Left lung (tissue), 10 donors: ENCODE measurements around the gene KLF1. TPM values are rescaled to one million over a fixed set of nuclear protein-coding genes. Genes with fewer than 3 reads are reported as not detected.
A peak's percentile ranks its signal among the peaks of the same experiment; 100 is the strongest.
"Not testable (repeated sequence)": the region's sequence is repeated elsewhere in the genome, so short reads cannot be mapped to it uniquely, and the experiment has no call there.

ENCODE experiments used
- ATAC-seq: fragments of 200-7000 bp; cut with Tn5 transposase; one replicate; pipeline ENCODE4 v1.9.1; 2020; ENCODE audit warnings: moderate library complexity
- DNase-seq, 4 donors: peaks; one replicate each; pipeline ENCODE4 v3.0.0-alpha.2; 2013 to 2020
- H3K27ac ChIP-seq, 2 donors: fragments of 200-600 bp; sonication (generic) in 1 of 2; one replicate each; pipeline versions ENCODE4 v1.5.0 to v1.8.0; 2020 to 2021
- H3K27me3 ChIP-seq, 2 donors: fragments of 200-600 bp; sonication (generic) in 1 of 2; one replicate each; pipeline versions ENCODE4 v1.5.0 to v1.8.0; 2020 to 2021
- H3K36me3 ChIP-seq, 2 donors: fragments of 200-600 bp; sonication (generic) in 1 of 2; one replicate each; pipeline versions ENCODE4 v1.5.0 to v1.8.0; 2020 to 2021
- H3K4me1 ChIP-seq, 2 donors: fragments of 200-600 bp; one replicate each; pipeline ENCODE4 v1.8.0; 2021
- H3K4me3 ChIP-seq, 2 donors: fragments of 200-600 bp; sonication (generic) in 1 of 2; one replicate each; pipeline versions ENCODE4 v1.5.0 to v1.8.0; 2020 to 2021; ENCODE audit warnings: mild to moderate bottlenecking in 1 of 2
- H3K9me3 ChIP-seq, 2 donors: fragments of 200-600 bp; sonication (generic) in 1 of 2; one replicate each; pipeline versions ENCODE4 v1.5.0 to v1.8.0; 2020 to 2021
- CTCF ChIP-seq, 2 donors: fragments of 200-600 bp; sonication (generic) in 1 of 2; IDR thresholded peaks; one replicate each; pipeline versions ENCODE4 v1.5.0 to v1.8.0; 2021; ENCODE audit warnings: antibody characterized with exemption in 2 of 2
- intact Hi-C, 2 donors: fragments of 100-400 bp; cut with DNase I; formaldehyde crosslinking; loops; one replicate each; pipeline versions ENCODE4 v1.11.2 to v1.14.2; 2022
- polyA plus RNA-seq, 6 donors: library from polyadenylated mRNA; unstranded; fragments of 120-200 nt; gene quantifications; one replicate each; pipeline ENCODE4 v1.2.1, GENCODE V29; 2013; ENCODE audit not compliant: insufficient read length in 6 of 6
- total RNA-seq, 2 donors: library from RNA; stranded (reverse); fragmentation: NEBNext Ultra II Directional; extraction: Animal tissue kit (Norgen Biotek cat#: 25700); gene quantifications; one replicate each; pipeline ENCODE4 v1.2.1, GENCODE V29; 2021
- donor health status: DM: no; HTN: yes; CAD: no.
- donor health status: DM: no; HTN: no; CAD: no.

The KLF1 gene
- total and polyA plus RNA-seq, 8 donors = 0.35 to 1.2 (median 0.60) TPM; not detected in 1

- H3K27me3 ChIP-seq = no peaks in the 10 kb centered on the region
- H3K4me1 ChIP-seq = peaks cover 0 to 15% of the 10 kb centered on the region in 2 donors
- no peak for ATAC-seq
- no peaks in the 10 kb centered on the region for H3K9me3 ChIP-seq
- H3K4me3 ChIP-seq = no peak overlapping the region
- no peak overlapping the region for H3K27ac ChIP-seq
- intact Hi-C loops = no loop called here
- peaks cover 0 to 41% of the 10 kb centered on the region in 2 donors for H3K36me3 ChIP-seq
- no peak for DNase-seq
- no peak for TF ChIP-seq CTCF (IDR thresholded peaks at IDR 0.05)
Measured at GRCh38 chr19:12921047-12921446, 34.0 kb upstream of the KLF1 start.

DNA sequence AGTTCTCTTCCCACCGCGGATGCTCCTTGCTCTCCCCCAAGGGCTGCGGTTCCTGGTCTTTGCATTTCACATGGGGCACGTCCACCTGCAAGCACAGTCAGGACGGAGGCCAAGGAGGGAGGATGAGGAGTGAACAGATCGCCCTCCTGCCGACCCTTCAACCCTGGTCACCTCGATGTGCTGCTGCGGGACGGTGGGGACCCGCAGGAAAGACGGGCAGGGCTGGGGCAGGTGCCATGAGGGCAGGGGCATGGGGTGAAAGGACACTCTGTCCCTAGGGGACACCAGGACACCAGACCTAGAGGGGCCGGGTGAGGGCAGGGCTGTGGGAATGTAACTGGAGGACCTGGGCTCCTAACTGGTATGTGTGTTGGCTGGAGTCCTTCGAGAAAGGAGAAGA, 31.3 kb upstream of the KLF1 start:
- H3K27ac ChIP-seq = no peak overlapping the region

GRCh38 chr19:12915860-12916259, 28.9 kb upstream of the KLF1 start:
- H3K9me3 ChIP-seq, H3K4me3 ChIP-seq, ATAC-seq, intact Hi-C loops, DNase-seq, H3K36me3 ChIP-seq, H3K27ac ChIP-seq, H3K27me3 ChIP-seq: not testable (repeated sequence)
- H3K4me1 ChIP-seq = peaks cover 13 to 42% of the 10 kb centered on the region in 2 donors

More for the DNA sequence above, 31.3 kb upstream of the KLF1 start:
- no peaks in the 10 kb centered on the region for H3K9me3 ChIP-seq
- H3K36me3 ChIP-seq = peaks cover 0 to 13% of the 10 kb centered on the region in 2 donors
- TF ChIP-seq CTCF (IDR thresholded peaks at IDR 0.05) = no peak
- ATAC-seq = no peak
- no peak overlapping the region for H3K4me3 ChIP-seq
- no peak for DNase-seq
- peaks cover 6 to 30% of the 10 kb centered on the region in 2 donors for H3K4me1 ChIP-seq
- H3K27me3 ChIP-seq = no peaks in the 10 kb centered on the region
- intact Hi-C loops = no loop called here

DNA sequence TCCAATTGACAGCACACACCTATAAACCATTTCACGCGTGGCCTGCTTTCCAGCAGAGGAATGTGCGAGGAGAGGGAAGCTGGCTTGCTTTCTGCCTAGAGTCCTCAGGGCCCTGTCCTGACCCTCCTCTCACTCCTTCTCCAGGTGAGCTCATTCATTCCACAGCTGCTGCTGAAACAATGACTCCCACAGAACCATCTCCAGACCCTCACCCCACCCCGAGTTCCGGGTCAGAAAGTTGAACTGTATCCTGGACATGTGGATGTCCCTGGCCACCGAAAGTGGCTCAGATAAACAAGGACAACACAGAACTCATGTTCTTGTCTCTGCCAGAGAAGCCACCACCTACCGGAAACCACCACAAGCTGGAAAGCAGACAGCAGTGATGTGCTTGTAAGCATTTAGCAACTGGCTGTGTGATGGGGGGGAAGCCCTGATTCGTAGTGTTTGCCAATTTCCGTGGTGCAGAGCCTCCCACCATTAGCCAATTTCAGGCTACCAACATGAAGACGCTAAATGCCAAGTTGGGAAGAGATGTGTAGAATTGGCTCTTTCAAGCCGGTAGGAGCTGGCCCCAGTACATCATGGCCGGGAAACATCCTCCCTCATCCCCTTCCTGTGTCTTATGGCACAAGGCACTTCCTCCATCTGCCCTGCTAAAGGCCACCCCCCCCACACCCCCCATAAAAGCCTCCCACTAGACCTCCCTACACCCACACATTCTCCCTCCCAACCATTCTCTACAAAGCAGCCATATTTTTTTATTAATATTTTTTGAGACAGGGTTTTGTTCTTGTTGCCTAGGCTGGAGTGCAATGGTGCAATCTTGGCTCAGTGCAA, 27.1 kb upstream of the KLF1 start:
- DNase-seq (peak in 1 of 4 donors; percentile 54), ATAC-seq (no peak)

DNA sequence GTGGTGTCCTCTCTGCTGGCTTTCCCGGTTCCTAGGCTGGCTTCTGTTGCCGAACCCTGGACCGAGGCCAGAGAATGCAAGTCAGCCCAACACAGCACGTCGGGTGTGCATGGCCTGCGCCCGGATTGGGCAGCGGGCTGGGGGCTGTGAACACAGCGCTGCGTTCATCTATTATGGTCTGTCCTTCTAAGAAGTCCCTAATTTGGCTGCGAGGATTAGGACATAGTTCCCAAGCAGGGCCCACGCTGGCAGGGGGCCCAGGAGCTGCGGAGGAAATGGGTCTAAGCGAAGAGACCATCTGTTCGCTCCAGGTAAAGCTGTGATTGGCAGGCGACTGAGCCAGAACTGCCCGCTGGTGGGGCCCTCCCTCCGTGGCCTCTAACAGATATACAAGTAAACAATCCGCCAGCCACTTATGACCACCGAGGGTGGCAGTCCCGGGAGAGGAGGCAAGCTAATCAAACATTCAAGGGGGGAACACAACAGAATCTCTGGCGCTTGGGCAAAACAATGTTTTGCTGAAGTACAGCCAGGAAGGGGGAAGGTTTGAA, 26.1 kb upstream of the KLF1 start:
- ATAC-seq = peak; percentile 79
- intact Hi-C loops = no loop called here

More for the DNA sequence above, 27.1 kb upstream of the KLF1 start:
- Histone ChIP-seq H3K4me3 (no peak overlapping the region), H3K27me3 (no peaks in the 10 kb centered on the region), H3K4me1 (peaks cover 13 to 35% of the 10 kb centered on the region in 2 donors), H3K27ac (peak overlapping the region; percentile 4 to 64), H3K9me3 (no peaks in the 10 kb centered on the region), H3K36me3 (no peaks in the 10 kb centered on the region)
- no peak for TF ChIP-seq CTCF (IDR thresholded peaks at IDR 0.05)
- intact Hi-C loops = no loop called here

More for the DNA sequence above, 26.1 kb upstream of the KLF1 start:
- peak in 3 of 4 donors; percentile 75 to 90 (median 79) for DNase-seq
- Histone ChIP-seq H3K4me1 (peaks cover 13 to 27% of the 10 kb centered on the region in 2 donors), H3K9me3 (no peaks in the 10 kb centered on the region), H3K36me3 (no peaks in the 10 kb centered on the region), H3K4me3 (peak overlapping the region in 1 of 2 donors; percentile 1), H3K27ac (peak overlapping the region; percentile 4 to 64), H3K27me3 (no peaks in the 10 kb centered on the region)
- no peak for TF ChIP-seq CTCF (IDR thresholded peaks at IDR 0.05)
